ENCODE data around the gene PPP1R14D. TPM values are rescaled to one million over a fixed set of nuclear protein-coding genes. Genes with fewer than 3 reads are reported as not detected.

PPP1R14D gene
- total RNA-seq, 1 experiment from 2014 or later = not detected

DNA sequence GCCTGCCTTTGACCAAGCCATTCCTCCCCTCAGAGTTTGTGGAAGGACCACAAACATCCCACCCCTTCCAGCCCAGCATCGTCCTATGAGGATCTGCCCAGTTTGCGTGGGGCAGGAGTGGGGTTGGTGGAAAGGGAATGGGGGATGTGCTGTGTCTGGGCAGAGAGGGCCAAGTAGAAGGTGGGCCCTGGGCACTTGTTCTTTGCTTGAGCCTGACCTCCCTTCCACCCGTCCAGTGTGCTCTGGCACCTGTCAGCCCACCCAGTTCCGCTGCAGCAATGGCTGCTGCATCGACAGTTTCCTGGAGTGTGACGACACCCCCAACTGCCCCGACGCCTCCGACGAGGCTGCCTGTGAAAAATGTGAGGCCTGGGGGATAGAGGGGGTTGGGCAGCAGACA is 25.7 kb upstream of the PPP1R14D start:
- no peak overlapping the region for H3K27ac ChIP-seq (ENCODE audit: low read depth, low read length)

More for the DNA sequence above, 25.7 kb upstream of the PPP1R14D start:
- ATAC-seq (no peak), DNase-seq (ENCODE audit: low read depth, low spot score) (no peak)
- intact Hi-C loops (cut with micrococcal nuclease) = no loop called here
- Histone ChIP-seq H3K9me2 (ENCODE audit: insufficient read depth) (no peaks in the 10 kb centered on the region), H2AFZ (ENCODE audit: low read depth, low read length, poor library complexity, severe bottlenecking) (no peak overlapping the region), H3K4me3 (replicated peaks in 1 of 2; ENCODE audit: low read depth in 1 of 2, low read length in 2 of 2) (no peak overlapping the region), H3K4me2 (ENCODE audit: low read length) (no peak overlapping the region), H3K9me3 (ENCODE audit: control insufficient read depth in 1 of 2, insufficient read depth in 1 of 2, low read depth in 1 of 2, low read length in 2 of 2) (no peaks in the 10 kb centered on the region), H3K9ac (ENCODE audit: low read length) (no peak overlapping the region), H3K79me2 (ENCODE audit: insufficient read depth, low read length) (peaks cover 25% of the 10 kb centered on the region), H3K27me3 (ENCODE audit: insufficient read depth, low read length) (no peaks in the 10 kb centered on the region), H4K20me1 (ENCODE audit: insufficient read depth) (no peaks in the 10 kb centered on the region), H3K4me1 (ENCODE audit: control insufficient read depth in 1 of 2, insufficient read depth in 2 of 2, low read length in 2 of 2) (peaks cover 9 to 15% of the 10 kb centered on the region in 2 experiments), H3K36me3 (ENCODE audit: control insufficient read depth in 1 of 2, insufficient read depth in 2 of 2, low read length in 2 of 2) (peaks cover 21 to 34% of the 10 kb centered on the region in 2 experiments)
- POLR2A ChIA-PET = no interaction called here
- no TSS peak for BruUV-seq (replicated peaks)
- CTCF ChIA-PET = interaction anchor here (6.2 kb wide), 1 partner anchor 42 kb away, joined by 166 read pairs; the partner anchor contains the start of gene VPS18
- no peak for TF ChIP-seq SIN3A (IDR thresholded peaks at IDR 0.05; ENCODE audit: low read depth)
- TF ChIP-seq FOSL1 (IDR thresholded peaks at IDR 0.05; ENCODE audit: low read depth) = no peak
- TF ChIP-seq, protein P1, sequence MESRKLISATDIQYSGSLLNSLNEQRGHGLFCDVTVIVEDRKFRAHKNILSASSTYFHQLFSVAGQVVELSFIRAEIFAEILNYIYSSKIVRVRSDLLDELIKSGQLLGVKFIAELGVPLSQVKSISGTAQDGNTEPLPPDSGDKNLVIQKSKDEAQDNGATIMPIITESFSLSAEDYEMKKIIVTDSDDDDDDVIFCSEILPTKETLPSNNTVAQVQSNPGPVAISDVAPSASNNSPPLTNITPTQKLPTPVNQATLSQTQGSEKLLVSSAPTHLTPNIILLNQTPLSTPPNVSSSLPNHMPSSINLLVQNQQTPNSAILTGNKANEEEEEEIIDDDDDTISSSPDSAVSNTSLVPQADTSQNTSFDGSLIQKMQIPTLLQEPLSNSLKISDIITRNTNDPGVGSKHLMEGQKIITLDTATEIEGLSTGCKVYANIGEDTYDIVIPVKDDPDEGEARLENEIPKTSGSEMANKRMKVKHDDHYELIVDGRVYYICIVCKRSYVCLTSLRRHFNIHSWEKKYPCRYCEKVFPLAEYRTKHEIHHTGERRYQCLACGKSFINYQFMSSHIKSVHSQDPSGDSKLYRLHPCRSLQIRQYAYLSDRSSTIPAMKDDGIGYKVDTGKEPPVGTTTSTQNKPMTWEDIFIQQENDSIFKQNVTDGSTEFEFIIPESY (IDR thresholded peaks at IDR 0.05; ENCODE audit: extremely low read depth, insufficient replicate concordance, low read length) = no peak
- TF ChIP-seq SRF (IDR thresholded peaks at IDR 0.05; ENCODE audit: low read depth) = no peak
- no peak for TF ChIP-seq POLR2A (IDR thresholded peaks at IDR 0.05; ENCODE audit: borderline replicate concordance, extremely low read depth, insufficient read depth, insufficient read length)
- TF ChIP-seq EZH2 (IDR thresholded peaks at IDR 0.05) = no peak
- no peak for TF ChIP-seq RAD21 (IDR thresholded peaks at IDR 0.05; ENCODE audit: low read depth)
- TF ChIP-seq CBX3 (IDR thresholded peaks at IDR 0.05; ENCODE audit: low read depth) = no peak
- no peak for TF ChIP-seq POLR2AphosphoS5 (IDR thresholded peaks at IDR 0.05; ENCODE audit: low read depth, low read length)
- TF ChIP-seq ELF1 (IDR thresholded peaks at IDR 0.05; ENCODE audit: borderline replicate concordance, low read depth) = no peak
- no peak for TF ChIP-seq CEBPB (IDR thresholded peaks at IDR 0.05; ENCODE audit: low read depth)
- no peak for TF ChIP-seq TCF7L2 (IDR thresholded peaks at IDR 0.05; ENCODE audit: borderline replicate concordance, extremely low read depth, insufficient read depth, insufficient read length)
- no peak for TF ChIP-seq EGR1 (IDR thresholded peaks at IDR 0.05; ENCODE audit: low read depth)
- RAD21 ChIA-PET (ENCODE audit: low non-redundant PET in 1 of 2, low total read pairs in 2 of 2, uncharacterized antibody in 2 of 2, unreplicated experiment in 2 of 2) = no interaction called here

Data from HCT116 (cell line).